ENCODE results near the gene CD48. TPM values are rescaled to one million over a fixed set of nuclear protein-coding genes. Genes with fewer than 3 reads are reported as not detected.

Gene CD48
- total RNA-seq, 1 experiment from 2014 or later = 2.2 TPM

DNA sequence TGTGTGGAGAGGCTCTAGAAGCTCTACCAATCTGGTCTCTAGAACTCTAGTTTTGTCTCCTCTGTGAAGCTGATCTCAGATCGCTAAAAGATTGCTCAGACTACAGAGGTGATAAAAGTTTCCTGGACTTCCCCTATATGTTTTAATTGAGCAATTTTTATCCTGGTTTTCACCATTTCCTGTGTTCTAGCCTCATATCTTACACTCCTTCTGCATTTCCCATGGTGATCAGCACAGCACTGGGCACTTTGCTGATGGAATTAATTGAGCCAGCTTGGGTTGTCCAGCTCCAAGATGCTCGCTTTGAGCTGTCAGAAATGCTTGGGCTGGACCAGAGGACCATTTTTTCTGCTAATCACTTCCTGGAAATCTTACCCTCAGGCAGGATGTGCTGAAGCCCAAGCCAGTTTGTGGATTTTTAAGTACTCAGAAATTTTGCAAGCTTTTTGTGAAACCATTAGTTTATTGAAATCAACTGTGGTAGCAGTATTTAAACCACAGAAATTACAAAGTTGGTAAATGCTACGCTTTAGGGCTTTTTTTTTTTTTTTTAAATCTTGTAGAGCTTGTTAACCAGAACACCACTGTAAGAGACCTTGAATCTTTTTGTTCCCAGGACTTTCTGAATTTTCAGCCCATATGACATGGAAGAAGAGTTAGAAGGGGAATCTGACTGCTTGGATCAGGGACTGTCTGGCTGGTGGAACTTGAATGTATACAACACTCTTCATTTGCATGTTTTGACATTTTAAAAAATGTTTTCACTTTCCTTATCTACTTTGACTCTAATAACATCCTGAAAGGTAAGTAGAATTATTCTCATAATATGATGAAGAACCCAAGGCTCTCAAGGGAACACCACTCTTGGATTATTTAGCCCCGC is 28.4 kb downstream of the CD48 start:
- H3K4me3 ChIP-seq (ENCODE audit: insufficient read depth, low read depth, low read length) = no peak overlapping the region
- no peaks in the 10 kb centered on the region for H3K36me3 ChIP-seq (replicated peaks; ENCODE audit: control insufficient read depth, insufficient read depth, low read length)
- no peaks in the 10 kb centered on the region; the same call in 1 of the 2 replicates for H3K27me3 ChIP-seq (ENCODE audit: control insufficient read depth, insufficient read depth, low read length)
- no peak for DNase-seq

DNA sequence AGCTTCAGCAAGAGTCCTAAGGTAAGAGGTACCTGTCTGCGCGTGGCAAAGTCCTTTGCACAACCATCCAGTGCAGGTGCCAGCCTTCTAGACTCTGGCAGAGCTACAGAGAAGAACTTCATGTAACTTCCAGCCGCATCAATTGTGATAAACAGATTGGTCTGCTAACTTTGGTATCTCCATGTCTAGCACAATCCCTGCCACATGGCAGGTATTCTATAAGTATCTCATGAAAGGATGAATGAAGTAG is 29.8 kb downstream of the CD48 start:
- Histone ChIP-seq H3K4me3 (ENCODE audit: insufficient read depth, low read depth, low read length) (no peak overlapping the region), H3K36me3 (replicated peaks; ENCODE audit: control insufficient read depth, insufficient read depth, low read length) (no peaks in the 10 kb centered on the region), H3K27me3 (ENCODE audit: control insufficient read depth, insufficient read depth, low read length) (no peaks in the 10 kb centered on the region; the same call in 1 of the 2 replicates)
- no peak for DNase-seq

DNA sequence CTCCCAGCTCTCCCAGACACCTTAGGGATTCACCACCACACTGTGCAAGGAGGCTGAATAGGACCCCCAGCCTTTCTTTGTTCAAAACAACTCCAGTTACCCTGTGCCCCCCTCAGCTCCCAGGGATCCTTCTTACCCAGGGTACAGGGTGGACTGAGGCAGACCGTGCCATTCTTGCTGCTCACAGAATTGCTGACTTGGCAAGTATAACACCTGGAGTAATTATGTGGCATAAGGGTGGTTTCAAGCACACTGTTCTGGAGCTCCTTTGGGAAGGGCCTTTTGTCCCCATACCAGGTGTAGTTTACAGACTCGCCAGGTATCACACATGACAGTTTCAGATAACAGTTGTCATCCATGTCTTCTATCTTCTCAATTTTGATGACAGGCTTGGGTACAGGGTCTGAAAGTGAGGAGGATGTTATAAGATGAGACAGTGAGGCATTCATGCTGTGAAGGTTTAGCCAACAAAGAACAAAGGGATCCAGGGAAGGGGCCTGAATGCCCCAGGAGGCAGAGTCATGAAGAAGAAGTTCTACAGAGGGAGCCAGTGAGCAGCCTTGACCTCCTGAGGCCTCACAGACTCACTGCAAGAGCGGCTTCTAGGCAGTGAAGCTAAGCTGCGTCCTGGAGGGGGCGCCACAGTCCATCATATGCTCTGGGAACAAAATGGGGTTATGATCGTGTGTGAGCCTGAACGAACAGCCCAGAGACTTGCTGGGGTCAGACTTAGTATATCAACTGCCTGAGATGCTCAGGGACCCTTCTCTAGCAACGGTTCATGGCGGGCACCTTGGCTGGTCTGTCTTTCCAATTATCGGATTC is 30.3 kb downstream of the CD48 start:
- Histone ChIP-seq H3K4me3 (ENCODE audit: insufficient read depth, low read depth, low read length) (no peak overlapping the region), H3K27me3 (ENCODE audit: control insufficient read depth, insufficient read depth, low read length) (no peaks in the 10 kb centered on the region; the same call in 1 of the 2 replicates), H3K36me3 (replicated peaks; ENCODE audit: control insufficient read depth, insufficient read depth, low read length) (no peaks in the 10 kb centered on the region)
- DNase-seq = peak; percentile 73

DNA sequence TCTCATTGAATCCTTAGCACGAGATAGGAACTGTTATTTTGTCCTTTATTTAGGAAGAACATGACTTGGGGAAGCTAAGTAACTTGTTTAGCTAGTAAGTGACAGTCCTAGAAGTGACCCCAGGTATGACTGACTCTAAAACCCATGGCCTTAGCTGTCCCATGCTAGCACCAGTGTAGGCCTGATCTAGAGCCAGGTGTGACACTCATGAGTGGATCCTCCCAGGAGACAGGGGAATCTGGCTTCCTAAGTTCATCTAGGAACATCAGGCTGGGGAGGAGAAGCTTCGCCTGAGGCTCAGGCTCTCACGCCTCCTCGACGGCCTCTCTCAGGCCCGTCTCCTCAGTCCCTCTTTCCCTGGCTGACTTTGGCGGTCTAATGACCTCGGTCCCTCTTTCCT is 31.2 kb downstream of the CD48 start:
- no peak for DNase-seq
- Histone ChIP-seq H3K36me3 (replicated peaks; ENCODE audit: control insufficient read depth, insufficient read depth, low read length) (no peaks in the 10 kb centered on the region), H3K4me3 (ENCODE audit: insufficient read depth, low read depth, low read length) (no peak overlapping the region), H3K27me3 (ENCODE audit: control insufficient read depth, insufficient read depth, low read length) (no peaks in the 10 kb centered on the region; the same call in 1 of the 2 replicates)

DNA sequence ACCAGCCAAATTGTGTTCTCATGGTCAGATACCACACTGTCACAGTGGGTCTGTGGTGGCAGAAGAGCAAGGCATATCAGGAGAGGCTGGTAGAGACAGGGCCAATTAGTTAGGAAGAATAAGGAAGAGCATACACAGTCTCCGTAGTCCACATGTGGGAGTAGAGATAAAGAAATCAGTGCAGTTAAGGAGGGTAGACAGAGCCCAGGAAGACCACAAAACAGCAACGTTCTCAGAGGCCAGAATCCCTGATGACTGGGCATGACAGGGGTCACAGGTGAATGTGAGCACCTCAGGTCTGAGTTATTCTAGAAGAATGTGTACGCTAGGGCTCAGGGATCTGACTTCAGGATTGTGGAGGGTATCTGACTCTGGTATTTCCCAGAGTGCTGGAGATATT is 31.7 kb downstream of the CD48 start:
- Histone ChIP-seq H3K4me3 (ENCODE audit: insufficient read depth, low read depth, low read length) (no peak overlapping the region), H3K36me3 (replicated peaks; ENCODE audit: control insufficient read depth, insufficient read depth, low read length) (no peaks in the 10 kb centered on the region), H3K27me3 (ENCODE audit: control insufficient read depth, insufficient read depth, low read length) (no peaks in the 10 kb centered on the region; the same call in 1 of the 2 replicates)
- no peak for DNase-seq

DNA sequence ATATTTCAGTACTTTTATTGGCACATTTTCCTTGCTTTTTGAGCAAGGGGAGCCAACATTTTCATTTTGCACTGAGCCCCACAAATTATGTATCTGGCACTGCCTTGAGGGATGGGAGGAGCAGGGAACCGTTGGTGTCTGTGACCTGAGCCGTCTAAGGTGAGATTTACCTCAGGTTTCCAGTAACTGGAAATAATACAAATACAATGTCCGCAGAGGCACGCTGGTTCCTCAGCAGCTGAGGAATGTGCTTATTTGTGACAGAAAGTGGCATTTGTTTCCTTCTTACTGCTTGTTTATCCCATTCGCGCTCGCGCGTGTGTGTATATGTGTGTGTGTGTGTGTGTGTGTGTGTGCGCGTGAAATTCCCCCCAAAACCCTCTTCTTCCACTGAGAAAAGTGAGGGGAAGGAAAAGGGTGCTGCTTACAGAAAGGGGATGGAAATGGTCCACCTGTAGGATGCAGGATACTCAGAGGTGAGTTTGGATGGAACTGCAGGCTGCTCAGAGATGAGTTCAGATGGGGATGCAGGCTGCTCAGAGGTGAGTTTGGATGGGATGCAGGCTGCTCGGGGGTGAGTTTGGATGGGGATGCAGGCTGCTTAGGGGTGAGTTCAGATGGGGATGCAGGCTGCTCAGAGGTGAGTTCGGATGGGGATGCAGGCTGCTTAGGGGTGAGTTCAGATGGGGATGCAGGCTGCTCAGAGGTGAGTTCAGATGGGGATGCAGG is 34.6 kb downstream of the CD48 start:
- no peak for DNase-seq
- Histone ChIP-seq H3K27me3 (ENCODE audit: control insufficient read depth, insufficient read depth, low read length) (no peaks in the 10 kb centered on the region; the same call in 1 of the 2 replicates), H3K4me3 (ENCODE audit: insufficient read depth, low read depth, low read length) (no peak overlapping the region), H3K36me3 (replicated peaks; ENCODE audit: control insufficient read depth, insufficient read depth, low read length) (no peaks in the 10 kb centered on the region)

DNA sequence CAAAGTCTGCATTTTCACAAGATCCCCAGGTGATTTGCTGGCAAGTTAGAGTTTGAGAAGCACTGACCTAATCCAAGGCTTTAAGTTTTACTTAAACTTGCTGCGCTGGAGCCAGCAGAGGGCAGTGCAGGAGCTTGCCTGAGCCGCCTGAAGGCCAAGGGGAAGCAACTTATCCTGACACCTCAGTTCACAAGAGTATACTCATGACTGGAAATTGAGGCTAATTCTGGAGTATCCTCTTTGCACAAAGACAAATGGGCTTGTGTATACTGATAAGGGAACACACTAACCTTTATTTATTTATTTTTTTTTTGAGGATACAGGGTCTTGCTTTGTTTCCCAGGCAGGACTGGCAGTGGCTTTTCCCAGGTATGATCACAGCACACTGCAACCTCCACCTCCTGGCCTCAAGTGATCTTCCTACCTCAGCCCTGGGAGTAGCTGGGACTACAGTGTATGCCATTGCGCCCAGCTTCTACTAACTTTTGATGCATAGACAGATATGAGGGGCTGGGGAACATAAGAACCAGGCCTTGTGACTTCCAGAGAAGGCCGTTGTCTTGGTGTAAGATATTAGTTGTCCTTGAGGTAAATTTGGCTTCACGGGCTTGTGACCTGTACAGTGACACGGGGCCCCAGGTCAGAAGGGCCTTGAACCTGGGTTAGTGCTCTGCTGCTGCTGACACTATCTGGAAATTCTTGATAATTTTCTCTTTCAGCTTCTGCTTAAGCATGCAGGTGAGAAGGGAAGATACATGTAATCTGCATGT is 35.8 kb downstream of the CD48 start:
- peak; percentile 42 for DNase-seq
- H3K27me3 ChIP-seq (ENCODE audit: control insufficient read depth, insufficient read depth, low read length) = no peaks in the 10 kb centered on the region; the same call in 1 of the 2 replicates
- H3K4me3 ChIP-seq (ENCODE audit: insufficient read depth, low read depth, low read length) = no peak overlapping the region
- H3K36me3 ChIP-seq (replicated peaks; ENCODE audit: control insufficient read depth, insufficient read depth, low read length) = no peaks in the 10 kb centered on the region

DNA sequence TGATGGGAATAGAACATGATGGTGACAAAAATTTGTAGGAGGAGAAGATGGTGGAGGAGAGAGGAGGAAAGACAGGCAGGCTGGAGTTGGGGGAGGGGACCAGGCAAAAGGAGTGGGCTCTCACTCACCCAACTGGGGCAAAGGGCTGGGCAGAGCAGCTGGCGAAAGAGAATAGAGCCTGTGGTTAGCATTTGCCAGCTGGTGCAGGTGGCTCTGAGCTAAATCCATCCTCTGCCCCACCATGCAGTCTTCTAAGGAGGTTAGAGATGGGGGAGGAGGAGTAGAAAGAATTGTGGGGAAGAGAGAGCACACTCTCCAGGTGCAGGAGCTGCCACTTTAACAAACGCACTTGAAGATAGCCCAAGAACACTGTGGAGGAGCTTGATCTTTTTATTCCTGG is 37.2 kb downstream of the CD48 start:
- Histone ChIP-seq H3K36me3 (replicated peaks; ENCODE audit: control insufficient read depth, insufficient read depth, low read length) (no peaks in the 10 kb centered on the region), H3K4me3 (ENCODE audit: insufficient read depth, low read depth, low read length) (no peak overlapping the region), H3K27me3 (ENCODE audit: control insufficient read depth, insufficient read depth, low read length) (no peaks in the 10 kb centered on the region; the same call in 1 of the 2 replicates)
- DNase-seq = no peak

DNA sequence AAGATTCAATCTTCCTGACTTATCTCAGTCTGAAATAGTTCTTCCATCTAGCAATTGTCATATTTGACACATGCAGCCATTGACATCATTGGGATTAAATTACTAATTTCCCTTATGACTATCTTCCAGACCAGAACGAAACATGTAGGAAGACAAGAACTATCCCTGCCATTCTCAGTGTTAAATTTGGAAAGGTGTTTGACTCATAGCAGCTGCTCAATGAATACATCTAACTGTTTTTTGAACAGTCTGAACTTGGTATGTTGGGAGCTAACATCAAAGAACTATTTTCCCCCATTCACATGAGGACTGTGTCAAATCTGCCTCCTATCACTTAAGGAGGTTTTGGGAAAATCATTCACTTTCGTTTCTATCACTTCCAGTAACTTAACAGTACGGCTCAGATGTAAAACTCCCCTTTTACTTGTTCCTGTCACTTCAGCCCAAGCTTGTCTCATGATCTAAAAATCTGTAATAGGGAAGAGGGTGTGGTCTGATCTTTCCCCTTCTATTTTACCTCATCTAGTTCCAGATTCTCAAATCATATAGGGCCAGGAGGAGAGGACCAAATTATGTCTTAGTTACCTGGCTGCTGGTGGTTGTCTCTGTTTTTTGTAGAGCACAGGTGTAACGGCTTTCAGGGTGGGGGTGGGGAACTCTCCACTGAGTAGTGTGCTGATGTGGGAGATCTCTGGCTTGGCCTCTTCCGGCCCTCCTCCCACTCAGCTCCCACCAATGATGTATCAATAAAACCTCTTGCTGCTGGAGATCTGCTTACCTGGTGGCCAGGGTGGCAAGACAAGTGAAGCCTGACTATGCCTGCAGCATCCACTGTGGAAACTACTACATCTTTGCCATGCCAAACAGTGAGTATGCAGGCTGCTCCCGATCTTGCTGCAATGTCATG is 38.6 kb downstream of the CD48 start:
- no peaks in the 10 kb centered on the region for H3K27me3 ChIP-seq (ENCODE audit: control insufficient read depth, insufficient read depth, low read length)
- no peaks in the 10 kb centered on the region for H3K36me3 ChIP-seq (replicated peaks; ENCODE audit: control insufficient read depth, insufficient read depth, low read length)
- H3K4me3 ChIP-seq (ENCODE audit: insufficient read depth, low read depth, low read length) = no peak overlapping the region
- no peak for DNase-seq

DNA sequence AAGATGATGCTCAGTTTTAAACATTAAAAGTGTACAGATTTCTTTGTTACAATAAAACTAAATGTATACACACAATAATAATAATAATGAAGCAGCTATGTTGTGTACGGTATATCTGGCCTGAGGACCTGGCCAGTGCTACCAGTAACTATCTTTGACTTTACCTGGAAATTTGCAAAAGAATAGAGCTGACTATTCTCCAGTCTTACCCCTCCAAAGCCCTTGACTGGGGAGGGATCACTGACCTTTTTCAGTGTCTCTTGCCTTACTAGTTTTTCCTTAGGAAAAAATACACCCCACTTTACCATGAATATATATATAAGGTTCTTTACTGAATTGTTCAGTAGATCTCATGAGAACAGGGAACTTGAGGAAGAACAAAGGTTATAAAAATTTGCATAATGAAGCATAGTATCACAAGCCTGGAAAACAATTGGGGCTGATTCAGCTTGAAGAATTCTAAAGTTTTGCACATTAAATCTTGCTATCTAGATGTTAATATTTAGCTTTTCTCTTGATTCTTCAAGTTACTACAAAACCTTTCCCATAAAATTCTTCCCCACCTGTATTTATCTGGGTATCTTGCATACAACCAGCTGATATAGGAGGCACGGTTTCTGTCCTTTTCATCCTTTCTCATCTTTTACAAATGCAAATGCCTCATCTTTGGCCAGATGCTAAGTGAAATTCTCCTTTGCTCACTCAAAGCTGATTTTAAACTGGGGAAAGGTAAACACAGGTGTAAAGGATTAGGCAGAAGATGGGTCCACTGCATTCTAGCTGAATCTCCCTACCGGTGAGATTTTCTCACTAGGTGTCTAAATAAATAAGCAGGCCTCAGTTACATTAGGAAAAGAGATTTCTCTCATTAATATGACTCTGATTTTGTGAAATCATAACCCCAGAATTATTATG is 39.8 kb downstream of the CD48 start:
- H3K4me3 ChIP-seq (ENCODE audit: insufficient read depth, low read depth, low read length) = no peak overlapping the region
- DNase-seq = peak; percentile 56
- H3K36me3 ChIP-seq (replicated peaks; ENCODE audit: control insufficient read depth, insufficient read depth, low read length) = no peaks in the 10 kb centered on the region
- H3K27me3 ChIP-seq (ENCODE audit: control insufficient read depth, insufficient read depth, low read length) = no peaks in the 10 kb centered on the region

DNA sequence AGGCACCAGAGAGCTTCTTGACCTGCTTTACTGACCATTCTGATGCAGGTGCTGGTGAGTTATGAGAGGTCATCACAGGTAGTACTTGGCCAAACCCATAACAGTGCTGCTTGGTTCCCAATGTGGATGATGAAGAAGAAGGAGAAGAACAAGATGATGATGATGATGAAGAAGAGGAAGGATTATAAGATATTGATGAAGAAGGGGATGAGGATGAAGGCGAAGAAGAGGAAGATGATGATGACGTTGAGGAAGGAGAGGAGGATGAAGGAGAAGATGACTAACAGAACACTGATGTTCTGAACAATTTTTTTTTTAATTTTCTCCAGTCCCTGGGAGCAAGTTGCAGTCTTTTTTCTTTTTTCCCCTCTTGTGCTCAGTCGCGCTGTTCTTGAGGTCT is 40.9 kb downstream of the CD48 start:
- no peak for DNase-seq
- no peak overlapping the region for H3K4me3 ChIP-seq (ENCODE audit: insufficient read depth, low read depth, low read length)

DNA sequence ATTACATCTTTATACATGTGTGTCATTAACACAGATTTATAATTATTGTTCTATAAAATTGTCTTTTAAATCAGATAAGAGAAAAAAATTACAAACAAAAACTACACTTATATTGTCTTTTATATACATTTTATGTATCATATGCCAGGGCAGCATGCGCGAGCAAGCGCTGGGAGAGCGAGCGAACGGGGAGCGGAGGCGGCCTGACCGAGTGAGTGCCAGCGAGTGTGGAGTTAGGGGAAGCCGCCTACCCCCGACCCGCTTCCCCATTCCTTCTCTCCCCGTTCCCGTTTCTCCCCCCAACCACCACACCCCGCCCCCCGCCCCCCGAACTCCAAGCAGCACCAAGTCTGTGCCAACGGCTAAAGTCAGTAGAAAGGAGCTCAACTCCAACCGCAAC is 41.8 kb downstream of the CD48 start:
- no peak overlapping the region for H3K4me3 ChIP-seq (ENCODE audit: insufficient read depth, low read depth, low read length)
- H3K27me3 ChIP-seq (ENCODE audit: control insufficient read depth, insufficient read depth, low read length) = no peaks in the 10 kb centered on the region
- H3K36me3 ChIP-seq (replicated peaks; ENCODE audit: control insufficient read depth, insufficient read depth, low read length) = no peaks in the 10 kb centered on the region
- DNase-seq = no peak

More for the DNA sequence above, 40.9 kb downstream of the CD48 start:
- no peaks in the 10 kb centered on the region for H3K36me3 ChIP-seq (replicated peaks; ENCODE audit: control insufficient read depth, insufficient read depth, low read length)
- H3K27me3 ChIP-seq (ENCODE audit: control insufficient read depth, insufficient read depth, low read length) = no peaks in the 10 kb centered on the region

All from H7 (cell line).